ENCODE results near the gene CHD3.
A peak's percentile ranks its signal among the peaks of the same experiment; 100 is the strongest.

Gene CHD3

DNA sequence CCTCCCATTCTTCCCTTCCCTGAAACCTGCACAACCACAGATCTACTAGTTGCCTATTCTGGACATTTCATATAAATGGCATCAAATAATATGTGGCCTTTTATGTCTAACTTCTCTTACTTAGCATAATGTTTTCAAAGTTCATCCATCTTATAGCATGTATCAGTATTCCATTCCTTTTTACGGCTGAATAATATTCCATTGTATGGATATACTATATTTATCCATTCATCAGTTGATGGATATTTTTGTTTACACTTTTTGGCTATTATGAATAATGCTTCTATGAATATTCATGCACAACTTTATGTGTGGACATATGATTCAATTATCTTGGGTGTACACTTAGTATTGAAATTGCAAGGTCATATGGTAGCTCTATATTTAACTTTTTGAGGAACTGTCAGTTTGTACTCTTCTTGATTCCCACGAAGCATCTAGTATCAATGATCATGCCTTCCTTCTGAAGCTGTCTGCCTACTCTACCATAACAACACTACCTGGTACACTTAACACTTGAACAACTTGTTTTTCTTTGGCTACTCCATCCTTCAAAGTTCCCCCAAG is 12.7 kb upstream of the CHD3 start:
- DNase-seq = no peak

DNA sequence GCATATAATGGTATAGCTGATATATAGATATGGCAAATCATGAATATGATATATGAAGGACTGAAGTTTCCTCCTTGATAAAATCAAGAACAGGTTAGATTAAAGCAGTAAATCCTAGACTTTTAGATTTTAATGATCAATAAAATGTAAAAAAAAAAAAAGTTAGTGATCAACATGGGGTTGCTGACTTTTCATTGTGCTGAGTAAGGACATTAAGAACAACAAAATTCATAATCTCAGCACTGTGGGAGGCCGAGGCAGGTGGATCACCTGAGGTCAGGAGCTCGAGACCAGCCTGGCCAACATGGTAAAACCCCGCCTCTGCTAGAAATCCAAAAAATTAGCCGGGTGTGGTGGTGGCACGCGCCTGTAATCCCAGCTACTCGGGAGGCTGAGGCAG is 10.4 kb upstream of the CHD3 start:
- no peak for DNase-seq

DNA sequence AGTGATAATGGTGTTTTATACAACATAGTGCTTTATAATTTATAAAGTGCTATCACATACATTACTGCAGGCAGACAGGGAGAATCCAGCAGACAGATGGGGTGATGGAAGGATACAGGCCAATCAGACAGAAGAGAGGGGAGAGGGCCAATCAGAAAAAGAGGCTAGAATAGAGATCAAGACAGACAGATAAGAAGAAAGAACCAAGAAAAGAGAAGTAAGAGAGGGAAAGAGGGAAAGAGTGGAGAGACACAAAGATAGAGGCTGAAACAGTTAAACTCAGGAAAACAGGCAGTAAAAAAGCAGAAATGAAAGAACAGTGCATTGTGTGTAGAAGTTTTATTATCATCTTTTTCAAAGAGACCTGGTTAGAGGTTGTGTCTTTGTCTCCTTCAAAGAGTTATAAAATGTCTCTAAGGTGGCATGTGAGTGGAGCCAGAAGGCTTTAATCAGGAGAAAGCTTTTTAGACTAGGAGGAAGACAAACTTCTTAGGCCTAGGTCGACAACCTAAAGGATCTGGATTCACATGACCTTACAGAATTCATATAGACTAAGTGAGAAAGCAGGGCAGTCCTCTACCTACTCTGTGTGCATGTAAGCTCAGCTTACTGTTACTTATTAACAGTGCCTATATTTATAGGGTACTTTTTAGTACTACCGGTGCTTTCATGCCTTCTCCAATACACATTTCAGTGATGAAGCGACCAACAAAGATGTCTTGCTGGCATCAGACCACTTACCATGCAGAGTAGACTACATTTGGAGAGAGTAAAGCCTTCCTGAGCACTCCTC is 8.3 kb upstream of the CHD3 start:
- DNase-seq = no peak

DNA sequence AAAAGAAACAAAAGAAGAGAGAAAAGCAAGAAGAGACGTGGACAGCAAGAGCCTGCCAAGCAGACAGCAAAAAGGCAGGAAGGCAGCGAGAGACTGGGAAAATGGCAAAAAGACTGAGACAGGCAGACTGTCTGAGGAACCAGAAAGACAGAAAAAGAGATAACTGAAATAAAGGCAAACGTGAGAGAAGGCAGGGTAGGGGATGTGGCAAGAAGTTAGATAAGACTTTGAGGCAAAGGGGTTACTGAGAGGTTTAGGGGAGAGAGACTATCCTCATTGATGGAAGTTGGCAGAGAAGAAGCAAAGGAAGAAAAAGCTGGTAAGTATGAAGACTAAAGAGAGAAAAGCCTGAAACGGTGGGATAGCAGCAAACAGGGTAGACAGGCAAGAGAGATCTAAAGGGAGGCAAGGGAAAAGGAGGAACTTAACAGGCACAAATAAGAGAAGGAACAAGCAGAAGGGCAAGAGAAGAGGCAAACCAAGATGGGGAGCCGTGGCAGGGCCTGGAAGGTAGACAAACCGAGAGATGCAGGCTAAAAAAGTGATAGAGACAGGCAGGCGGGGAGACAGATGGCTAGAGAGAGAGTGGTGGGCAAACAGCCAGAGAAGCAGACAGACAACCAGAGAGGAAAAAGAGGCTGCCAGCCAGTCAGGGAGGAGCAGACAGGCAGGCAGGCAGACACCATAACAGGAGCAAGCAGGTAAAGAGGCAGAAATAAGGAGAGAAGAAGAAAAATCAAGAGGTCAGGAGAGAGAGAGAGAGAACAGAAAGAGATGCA is 7.1 kb upstream of the CHD3 start:
- no peak for DNase-seq

DNA sequence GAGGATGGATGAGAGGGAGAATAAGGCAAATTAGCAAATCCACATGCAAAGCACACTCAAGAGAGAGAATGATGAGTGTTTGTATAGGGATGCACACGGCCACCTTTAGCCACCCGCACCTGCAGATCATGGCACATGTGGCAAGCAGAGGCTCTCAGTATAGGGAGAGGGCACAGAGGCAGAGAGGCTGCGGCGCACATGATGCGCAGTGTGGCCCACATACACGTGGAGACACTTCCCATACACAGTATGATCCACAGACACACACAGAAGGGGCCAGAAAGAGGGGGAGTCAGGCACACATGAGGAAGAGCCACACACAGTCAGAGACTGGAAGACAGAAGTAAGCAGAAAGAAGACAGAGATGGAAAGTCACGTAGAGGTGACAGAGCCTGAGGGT is 6.5 kb upstream of the CHD3 start:
- DNase-seq = no peak

DNA sequence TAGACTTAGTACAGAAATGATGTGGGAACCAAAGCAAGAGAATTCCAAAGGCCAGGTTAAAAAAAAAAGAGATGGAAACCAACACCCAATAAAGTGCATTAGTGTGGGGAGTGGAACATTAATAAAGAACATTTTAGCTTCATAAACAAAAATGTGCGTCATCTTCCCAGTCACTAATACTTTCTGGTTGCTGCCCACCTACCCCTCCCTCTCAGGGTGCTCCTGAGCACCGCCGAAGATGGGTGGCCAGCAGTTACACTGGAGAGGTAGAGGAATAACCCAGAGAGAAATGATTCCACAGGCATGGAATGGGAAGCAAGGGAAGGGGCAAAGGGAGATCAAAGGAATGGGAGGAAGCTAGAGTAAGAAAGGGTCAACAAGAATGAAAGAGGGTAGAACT is 6.0 kb upstream of the CHD3 start:
- no peak for DNase-seq

DNA sequence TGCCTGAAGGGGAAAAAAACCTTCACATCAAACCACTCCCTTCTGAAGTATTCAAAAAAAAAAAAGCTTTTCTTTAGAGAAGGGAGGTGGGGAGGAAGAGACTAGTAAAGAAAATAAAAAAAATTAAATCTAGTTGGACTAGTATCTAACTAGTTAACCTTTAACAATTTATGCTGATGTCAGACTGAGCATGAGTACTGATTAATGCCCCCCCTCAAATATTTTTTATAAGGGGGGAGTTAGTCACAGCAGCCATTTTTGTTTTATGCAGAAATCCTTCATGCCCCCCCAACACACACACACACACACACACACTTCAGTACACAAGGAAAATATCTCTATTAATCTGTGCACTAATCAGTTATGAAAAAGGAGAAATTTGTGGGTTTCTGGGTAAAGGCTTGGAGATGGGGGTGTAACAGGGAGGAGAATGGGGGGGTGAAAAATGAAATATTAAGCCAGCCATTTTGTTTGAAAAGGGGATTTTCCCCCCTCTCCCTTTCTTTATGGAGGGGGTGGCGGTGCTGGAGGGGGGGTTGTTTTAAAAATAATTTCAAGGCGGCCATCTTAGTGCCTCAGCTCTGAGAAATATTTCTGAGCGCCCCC is 4.7 kb upstream of the CHD3 start:
- peak; percentile 72 for DNase-seq

DNA sequence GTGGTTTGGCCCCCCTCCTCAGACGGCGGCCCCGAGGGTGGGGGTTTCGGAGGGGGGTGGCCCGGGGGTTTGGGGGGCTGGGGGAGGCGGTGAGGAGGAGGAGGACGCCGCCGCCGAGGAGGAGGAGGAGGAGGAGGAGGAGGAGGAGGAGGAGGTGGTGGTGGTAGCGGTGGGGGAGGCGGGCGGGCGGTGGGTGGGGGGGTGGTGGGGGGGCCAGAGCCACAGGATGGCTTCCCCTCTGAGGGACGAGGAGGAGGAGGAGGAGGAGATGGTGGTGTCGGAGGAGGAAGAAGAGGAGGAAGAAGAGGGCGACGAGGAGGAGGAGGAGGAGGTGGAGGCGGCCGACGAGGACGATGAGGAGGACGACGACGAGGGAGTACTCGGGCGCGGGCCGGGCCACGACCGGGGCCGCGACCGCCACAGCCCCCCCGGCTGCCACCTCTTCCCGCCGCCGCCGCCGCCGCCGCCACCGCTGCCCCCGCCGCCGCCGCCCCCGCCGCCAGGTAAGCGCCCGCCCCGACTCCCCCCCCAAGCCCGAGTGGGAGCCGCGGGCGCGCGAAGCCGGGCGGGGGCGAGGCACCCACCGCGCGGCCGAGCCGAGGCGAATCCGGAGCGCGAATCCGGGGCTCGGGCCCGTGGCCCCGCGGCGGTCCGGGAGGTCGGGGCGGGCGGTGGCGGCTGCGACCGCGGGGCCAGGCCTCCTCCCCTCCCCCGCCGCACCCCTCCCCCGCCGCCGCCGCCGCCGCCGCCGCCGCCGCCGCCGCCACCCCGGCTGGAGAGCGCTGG is 3.8 kb upstream of the CHD3 start:
- DNase-seq = no peak

DNA sequence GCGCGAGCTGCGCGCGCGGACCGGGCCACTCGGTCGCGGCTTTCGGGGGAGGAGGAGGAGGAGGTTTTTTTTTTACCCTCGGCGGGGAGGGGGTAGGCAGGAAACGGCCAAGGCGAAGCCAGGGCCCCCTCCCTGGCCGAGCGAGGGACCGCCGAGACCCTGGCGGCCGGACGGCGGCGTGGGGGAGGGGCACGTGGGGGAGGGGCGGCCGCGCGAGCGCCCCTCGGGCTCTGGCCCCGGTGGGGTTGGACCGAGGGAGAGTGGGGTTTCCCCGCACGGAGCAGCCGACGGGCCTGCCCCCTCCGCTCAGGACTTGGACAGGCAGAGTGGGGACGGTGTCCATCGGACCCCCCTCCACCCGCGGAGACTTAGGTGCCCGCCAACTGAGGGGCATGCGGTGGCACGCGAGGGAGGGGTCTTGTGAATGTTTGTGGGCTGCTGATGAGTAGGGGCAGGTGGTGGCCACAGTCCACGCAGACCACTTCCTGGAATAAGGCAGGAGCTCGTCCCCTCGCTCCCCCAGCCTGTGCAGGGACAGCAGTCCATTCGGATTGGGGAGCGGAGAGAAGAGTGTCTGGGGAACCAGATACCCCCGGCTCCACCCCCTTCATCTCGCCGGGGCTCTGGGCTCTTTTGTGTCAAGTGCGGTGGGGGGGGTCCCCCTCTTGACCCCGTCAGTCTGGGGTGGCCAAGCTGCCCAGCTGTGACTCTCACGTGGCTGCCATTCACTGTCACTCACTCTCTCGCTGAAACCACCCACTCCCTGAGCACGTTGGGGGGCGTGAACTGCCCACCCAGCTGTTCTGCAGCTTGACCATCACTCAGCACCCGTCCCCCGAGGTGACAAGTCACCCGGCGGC is 3.0 kb upstream of the CHD3 start:
- no peak for DNase-seq

DNA sequence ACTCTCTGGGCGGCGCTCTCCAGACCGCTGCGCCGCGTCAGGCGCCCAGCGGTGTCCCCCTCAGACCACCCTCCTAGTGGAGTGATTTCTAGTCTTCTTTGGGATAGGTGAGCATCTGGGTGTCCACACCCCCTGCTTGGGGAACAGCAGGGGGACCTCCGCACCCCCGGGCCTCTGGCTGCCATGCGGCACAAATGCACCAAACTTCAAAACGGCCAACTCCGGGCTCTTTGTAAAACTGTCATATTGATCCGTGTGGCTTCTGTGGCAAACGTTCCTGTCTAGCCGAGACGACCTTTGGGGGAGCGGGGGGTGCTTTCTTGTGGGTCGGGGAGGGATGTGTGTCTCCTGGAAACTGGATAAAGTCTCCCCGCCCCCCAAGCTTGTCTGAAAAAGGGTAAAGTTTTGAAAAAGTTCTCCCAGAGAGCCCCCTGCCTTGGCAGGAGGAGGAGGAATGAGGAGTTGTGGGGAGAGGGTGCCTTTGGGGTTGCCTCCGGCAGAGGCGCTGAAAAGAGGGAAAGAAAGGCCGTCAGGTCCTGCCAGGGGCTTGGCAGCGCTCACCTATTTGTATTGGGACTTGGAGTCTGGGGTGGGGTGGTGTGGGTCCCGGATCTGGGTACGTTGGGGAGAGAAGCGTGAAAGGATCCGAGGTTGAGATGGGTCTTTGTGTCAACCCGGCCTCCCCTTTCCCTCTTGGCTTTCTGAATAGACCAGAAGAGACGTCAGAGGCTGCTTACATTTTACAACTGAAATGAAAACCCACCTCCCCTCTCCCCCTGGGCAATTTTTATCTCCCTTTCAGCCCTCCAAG is 2.2 kb upstream of the CHD3 start:
- DNase-seq = no peak

DNA sequence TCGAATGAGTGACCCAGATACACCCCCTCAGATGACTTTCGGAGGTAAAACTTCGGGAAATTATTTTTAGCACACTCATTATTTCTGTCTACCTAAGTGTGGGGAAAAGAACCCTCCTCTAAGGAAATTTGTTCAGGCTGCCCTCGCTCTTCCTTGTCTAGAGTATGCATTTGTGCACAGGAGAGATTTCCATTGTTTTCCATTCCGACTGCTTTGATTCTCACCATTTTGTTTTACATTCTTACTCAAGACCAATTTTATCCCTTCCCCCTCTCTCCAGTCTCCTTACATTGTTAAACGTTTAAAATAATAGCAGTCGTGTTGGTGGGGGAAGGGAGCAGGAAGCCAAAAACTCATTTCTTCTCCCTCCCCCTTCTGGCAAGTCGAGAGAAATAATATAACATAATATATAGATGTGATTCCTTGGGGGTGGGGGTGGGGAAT is 1.5 kb upstream of the CHD3 start:
- peak; percentile 57 for DNase-seq

DNA sequence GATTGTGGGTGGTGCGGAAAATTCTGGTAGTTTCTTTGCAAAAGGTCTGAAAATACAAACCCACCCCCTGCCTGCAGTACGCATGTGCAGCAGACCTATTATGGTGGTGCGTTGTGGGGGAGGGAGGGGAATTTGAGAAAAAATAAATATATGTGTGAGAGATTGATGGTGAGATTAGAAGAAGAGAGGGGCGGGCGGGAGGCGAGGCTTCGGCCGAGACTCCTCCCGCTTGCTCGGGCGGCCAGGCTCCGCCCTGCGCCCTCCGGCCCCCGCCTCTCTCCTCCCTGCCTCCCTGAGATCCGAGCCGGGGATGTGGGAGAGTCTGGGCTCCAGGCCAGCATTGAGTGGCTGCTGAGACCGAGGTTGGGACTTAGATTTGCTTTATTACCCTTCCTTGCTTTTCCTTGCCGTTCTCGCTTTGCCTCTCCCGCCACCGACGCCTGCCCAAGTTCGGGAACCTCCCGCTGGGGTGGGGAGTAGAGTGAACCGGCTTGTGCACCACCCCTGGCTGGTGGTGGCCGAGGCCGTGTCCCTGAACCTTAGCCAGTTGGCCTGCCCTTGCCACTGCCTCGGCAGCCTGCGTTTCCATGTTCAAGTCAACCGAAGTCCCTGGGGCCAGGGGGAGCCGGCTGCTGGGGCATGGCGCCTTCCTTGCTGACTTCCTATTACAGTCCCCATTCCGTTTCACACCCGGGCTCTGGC is 956 bp upstream of the CHD3 start:
- peak; percentile 85 for DNase-seq

DNA sequence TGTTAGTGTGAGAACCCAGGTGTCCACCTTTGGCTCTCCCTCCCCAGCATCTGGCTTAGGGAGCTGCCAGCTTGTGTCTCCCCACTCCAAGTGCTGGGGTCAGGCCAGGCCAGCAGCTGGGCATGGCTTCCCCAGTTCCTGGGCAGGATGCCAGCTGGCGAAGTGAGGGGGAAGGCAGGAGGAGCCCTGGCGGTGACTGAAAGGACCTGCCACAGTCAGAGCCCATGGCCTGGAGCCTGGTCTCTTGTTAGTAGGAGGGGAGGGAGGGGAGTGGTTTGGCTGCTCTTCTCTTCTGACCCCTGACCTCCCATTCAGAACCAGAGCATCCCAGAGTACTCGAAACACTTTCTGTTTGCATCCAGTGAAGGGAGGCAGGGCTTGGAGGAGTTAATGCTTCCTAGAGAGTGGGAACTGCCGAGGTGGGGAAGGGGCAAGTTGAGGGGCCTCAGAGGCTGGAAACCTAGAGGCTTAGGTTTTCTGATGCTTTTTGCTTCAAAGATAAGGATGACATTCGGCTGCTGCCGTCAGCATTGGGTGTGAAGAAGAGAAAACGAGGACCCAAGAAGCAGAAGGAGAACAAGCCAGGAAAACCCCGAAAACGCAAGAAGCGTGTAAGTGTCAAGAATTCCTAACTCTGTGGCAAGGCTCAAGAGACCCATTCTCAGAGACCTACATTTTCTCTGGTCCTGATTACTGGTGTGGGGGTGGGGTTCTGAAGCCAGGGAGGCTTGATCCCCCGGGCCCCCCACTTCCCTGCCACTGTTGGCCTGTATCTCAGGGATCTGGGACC is 772 bp downstream of the CHD3 start:
- peak; percentile 48 for DNase-seq

DNA sequence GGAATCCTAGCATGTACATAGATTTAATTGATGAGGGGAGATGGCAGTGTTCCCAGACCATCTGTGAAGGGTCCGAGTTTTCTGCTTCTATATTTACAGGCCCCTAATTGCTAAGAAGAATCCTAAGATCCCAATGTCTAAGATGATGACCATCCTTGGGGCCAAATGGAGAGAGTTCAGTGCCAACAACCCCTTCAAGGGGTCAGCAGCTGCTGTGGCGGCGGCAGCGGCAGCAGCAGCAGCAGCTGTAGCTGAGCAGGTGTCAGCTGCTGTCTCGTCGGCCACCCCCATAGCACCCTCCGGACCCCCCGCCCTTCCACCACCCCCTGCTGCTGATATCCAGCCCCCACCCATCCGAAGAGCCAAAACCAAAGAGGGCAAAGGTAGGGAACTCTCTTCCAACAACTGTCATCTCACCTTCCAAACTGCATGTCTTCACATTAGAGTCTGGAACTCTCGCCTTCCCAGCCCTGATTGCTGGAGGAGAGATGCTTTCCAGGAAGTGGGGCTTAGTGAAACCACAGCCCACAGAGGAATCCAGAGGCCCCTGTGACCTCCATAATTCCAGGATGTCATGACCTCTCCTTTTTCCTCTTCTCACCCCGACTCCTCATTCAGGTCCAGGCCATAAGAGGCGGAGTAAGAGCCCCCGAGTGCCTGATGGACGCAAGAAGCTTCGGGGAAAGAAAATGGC is 4.7 kb downstream of the CHD3 start:
- no peak for DNase-seq

DNA sequence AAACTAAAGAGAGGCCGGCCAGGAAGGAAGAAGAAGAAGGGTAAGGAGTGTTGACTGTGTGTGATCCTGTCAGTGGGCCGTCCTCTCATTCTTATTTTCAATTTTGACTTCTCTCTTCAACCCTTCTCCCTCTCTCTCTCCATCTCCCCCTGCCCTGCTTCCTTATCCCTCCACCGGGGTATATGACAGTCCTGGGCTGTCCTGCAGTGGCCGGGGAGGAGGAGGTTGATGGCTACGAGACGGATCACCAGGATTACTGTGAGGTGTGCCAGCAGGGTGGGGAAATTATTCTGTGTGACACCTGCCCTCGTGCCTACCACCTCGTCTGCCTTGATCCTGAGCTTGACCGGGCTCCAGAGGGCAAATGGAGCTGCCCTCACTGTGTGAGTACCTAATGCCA is 5.6 kb downstream of the CHD3 start:
- DNase-seq = no peak

DNA sequence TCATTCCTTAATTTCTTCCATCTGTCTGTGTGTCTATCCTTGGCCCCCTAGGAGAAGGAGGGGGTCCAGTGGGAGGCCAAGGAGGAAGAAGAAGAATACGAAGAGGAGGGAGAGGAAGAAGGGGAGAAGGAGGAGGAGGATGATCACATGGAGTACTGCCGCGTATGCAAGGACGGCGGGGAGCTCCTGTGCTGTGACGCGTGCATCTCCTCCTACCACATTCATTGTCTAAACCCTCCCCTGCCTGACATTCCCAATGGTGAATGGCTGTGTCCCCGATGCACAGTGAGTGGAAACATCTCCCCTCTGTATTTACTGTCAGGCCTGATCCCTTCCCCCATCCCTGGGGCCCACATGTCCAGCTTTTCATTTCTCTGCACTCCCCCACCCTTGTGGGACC is 6.3 kb downstream of the CHD3 start:
- DNase-seq = no peak

DNA sequence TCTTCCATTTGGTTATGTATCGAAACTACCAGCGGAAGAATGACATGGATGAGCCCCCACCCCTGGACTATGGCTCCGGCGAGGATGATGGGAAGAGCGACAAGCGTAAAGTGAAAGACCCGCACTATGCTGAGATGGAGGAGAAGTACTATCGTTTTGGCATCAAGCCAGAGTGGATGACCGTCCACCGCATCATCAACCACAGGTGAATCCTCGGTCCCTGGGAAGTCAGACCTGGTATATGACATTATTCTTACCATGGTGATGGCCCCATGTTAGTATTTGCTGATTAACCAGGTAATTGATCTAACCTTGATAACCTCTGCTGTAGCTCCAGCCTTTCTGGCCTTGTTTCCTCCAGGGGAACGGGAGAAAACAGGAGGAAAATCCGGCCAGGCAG is 8.5 kb downstream of the CHD3 start:
- DNase-seq = no peak

DNA sequence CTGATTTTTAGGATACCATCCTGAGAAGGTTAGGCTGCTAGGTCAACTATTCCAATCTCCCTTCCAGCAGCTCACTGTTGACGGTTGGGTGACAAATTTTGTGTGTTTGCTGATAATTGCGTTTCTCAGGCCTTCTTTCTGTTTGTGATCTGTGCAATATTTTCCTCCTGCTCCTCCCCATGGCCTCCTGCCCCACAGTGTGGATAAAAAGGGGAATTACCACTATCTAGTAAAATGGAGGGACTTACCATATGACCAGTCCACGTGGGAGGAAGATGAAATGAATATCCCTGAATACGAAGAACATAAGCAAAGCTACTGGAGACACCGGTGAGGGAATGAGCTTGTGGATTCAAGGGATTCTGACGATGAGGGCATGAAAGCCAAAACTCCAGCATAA is 9.2 kb downstream of the CHD3 start:
- no peak for DNase-seq
